SK-N-SH (cell line): ENCODE measurements around the gene TMEM163. TPM values are rescaled to one million over a fixed set of nuclear protein-coding genes. Genes with fewer than 3 reads are reported as not detected.

Source experiments
- CTCF ChIA-PET: fragments of 300-600, 350-600 bp; formaldehyde crosslinking; extraction: SDS; loops from one replicate; lab custom pipeline; 2021; lab: Yijun Ruan, JAX
- POLR2A ChIA-PET: fragments of 350-600 bp; sonication (Branson Sonifier 250); formaldehyde crosslinking; extraction: SDS; loops from one replicate; lab custom pipeline; 2020; ENCODE audit warnings: antibody characterized with exemption, inconsistent platforms; lab: Yijun Ruan, JAX
- DNase-seq: peaks from one replicate; pipeline ENCODE4 v3.0.0; 2012
- H2AFZ ChIP-seq: fragments of 200-600 bp; sonication (generic); 2 replicates; pipeline ENCODE4 v1.8.1; 2016; ENCODE audit warnings: antibody characterized with exemption, mild to moderate bottlenecking, low read depth
- H3F3A ChIP-seq: fragments of 200-600 bp; sonication (generic); replicated peaks from 2 replicates; pipeline ENCODE3; 2016; ENCODE audit warnings: antibody characterized with exemption, mild to moderate bottlenecking; ENCODE audit not compliant: insufficient read depth
- H3K27ac ChIP-seq, 2 experiments: fragments of 200-500 bp in 1 of 2; fragments of 200-600 bp in 1 of 2; sonication (Bioruptor generic) in 1 of 2; sonication (generic), shearing (Covaris generic) in 1 of 2; 2 replicates each; pipeline versions ENCODE4 v1.5.1 to v1.6.1; 2014 to 2016; ENCODE audit warnings: low read depth in 2 of 2, inconsistent platforms in 1 of 2, low read length in 1 of 2, mild to moderate bottlenecking in 1 of 2, mixed read lengths in 1 of 2
- H3K27me3 ChIP-seq: fragments of 200-600 bp; sonication (generic), shearing (Covaris generic); 2 replicates; pipeline ENCODE4 v1.6.1; 2016; ENCODE audit warnings: mixed run types; ENCODE audit not compliant: insufficient read depth
- H3K36me3 ChIP-seq, 2 experiments: fragments of 200-500 bp in 1 of 2; fragments of 200-600 bp in 1 of 2; sonication (Bioruptor generic) in 1 of 2; sonication (generic) in 1 of 2; replicated peaks in 1 of 2; 2 replicates each; pipeline versions ENCODE3 to v1.5.1; 2014 to 2016; ENCODE audit warnings: low read length in 1 of 2, mild to moderate bottlenecking in 1 of 2; ENCODE audit not compliant: insufficient read depth in 2 of 2, control insufficient read depth in 1 of 2
- H3K4me1 ChIP-seq, 2 experiments: fragments of 200-500 bp in 1 of 2; fragments of 200-600 bp in 1 of 2; sonication (Bioruptor generic) in 1 of 2; sonication (generic), shearing (Covaris generic) in 1 of 2; 2 replicates each; pipeline versions ENCODE4 v1.5.1 to v1.6.1; 2014 to 2016; ENCODE audit warnings: low read depth in 1 of 2, low read length in 1 of 2, mixed run types in 1 of 2; ENCODE audit not compliant: insufficient read depth in 2 of 2, control insufficient read depth in 1 of 2
- H3K4me2 ChIP-seq: fragments of 200-600 bp; sonication (generic), shearing (Covaris generic); 2 replicates; pipeline ENCODE4 v1.6.1; 2017; ENCODE audit warnings: mixed run types
- H3K4me3 ChIP-seq, 2 experiments: fragments of 200-500 bp in 1 of 2; fragments of 200-600 bp in 1 of 2; sonication (Bioruptor generic) in 1 of 2; sonication (generic), shearing (Covaris generic) in 1 of 2; 2 replicates each; pipeline versions ENCODE4 v1.5.1 to v1.8.1; 2014 to 2016; ENCODE audit warnings: low read depth in 2 of 2, inconsistent platforms in 1 of 2, low read length in 1 of 2, mild to moderate bottlenecking in 1 of 2, mixed read lengths in 1 of 2, moderate library complexity in 1 of 2
- H3K79me2 ChIP-seq: fragments of 200-600 bp; sonication (generic); 2 replicates; pipeline ENCODE4 v1.8.1; 2017; ENCODE audit warnings: mild to moderate bottlenecking; ENCODE audit not compliant: insufficient read depth
- H3K9ac ChIP-seq: fragments of 200-600 bp; sonication (generic); 2 replicates; pipeline ENCODE4 v1.6.1; 2017; ENCODE audit warnings: mixed run types
- H3K9me2 ChIP-seq: fragments of 200-600 bp; sonication (generic); 2 replicates; pipeline ENCODE4 v1.6.1; 2017; ENCODE audit warnings: mixed run types
- H3K9me3 ChIP-seq: fragments of 200-600 bp; sonication (generic); 2 replicates; pipeline ENCODE4 v1.6.1; 2017; ENCODE audit warnings: mixed run types, mild to moderate bottlenecking, moderate library complexity
- H4K20me1 ChIP-seq: fragments of 200-600 bp; sonication (generic); 2 replicates; pipeline ENCODE4 v1.6.1; 2017; ENCODE audit warnings: mild to moderate bottlenecking, mixed run types; ENCODE audit not compliant: insufficient read depth
- ELF1 ChIP-seq: IDR thresholded peaks from 2 replicates; pipeline ENCODE4 v1.4.0; 2012
- EP300 ChIP-seq, 2 experiments: IDR thresholded peaks; 2 replicates each; pipeline versions ENCODE4 v1.4.0 to v1.6.1; 2012; ENCODE audit warnings: borderline replicate concordance in 1 of 2, low read depth in 1 of 2, low read length in 1 of 2
- FOXJ3 ChIP-seq: sonication (generic); formaldehyde crosslinking; IDR thresholded peaks from 2 replicates; pipeline ENCODE4 v1.5.1; 2020; ENCODE audit warnings: mild to moderate bottlenecking, missing genetic modification reagents
- FOXM1 ChIP-seq: IDR thresholded peaks from 2 replicates; pipeline ENCODE4 v1.4.0; 2012; ENCODE audit warnings: low read depth, mild to moderate bottlenecking
- MXI1 ChIP-seq: IDR thresholded peaks from 2 replicates; pipeline ENCODE4 v1.6.1; 2012; ENCODE audit warnings: mild to moderate bottlenecking, low read depth, low read length, improper control_type of control experiment
- NFIC ChIP-seq: IDR thresholded peaks from 2 replicates; pipeline ENCODE4 v1.4.0; 2012; ENCODE audit warnings: borderline replicate concordance
- NRF1 ChIP-seq: IDR thresholded peaks from 2 replicates; pipeline ENCODE4 v1.6.1; 2012; ENCODE audit warnings: low read depth, mild to moderate bottlenecking, low read length
- PBX3 ChIP-seq: IDR thresholded peaks from 2 replicates; pipeline ENCODE4; 2012
- POLR2AphosphoS5 ChIP-seq: IDR thresholded peaks from 2 replicates; pipeline ENCODE4 v1.6.1; 2012; ENCODE audit warnings: low read depth, low read length
- RCOR1 ChIP-seq: fragments of 150-350 bp; IDR thresholded peaks from 2 replicates; pipeline ENCODE4 v1.6.1; 2017; ENCODE audit warnings: antibody characterized with exemption, low read length
- SMC3 ChIP-seq: IDR thresholded peaks from 2 replicates; pipeline ENCODE4 v1.6.1; 2012; ENCODE audit warnings: low read depth, low read length, improper control_type of control experiment
- TAF1 ChIP-seq: IDR thresholded peaks from 2 replicates; pipeline ENCODE4 v1.6.1; 2012; ENCODE audit warnings: low read depth, mild to moderate bottlenecking, low read length, moderate library complexity, borderline replicate concordance
- USF2 ChIP-seq: fragments of 150-350 bp; IDR thresholded peaks from 2 replicates; pipeline ENCODE4 v1.6.1; 2017; ENCODE audit warnings: antibody characterized with exemption, low read length, low read depth, borderline replicate concordance
- YY1 ChIP-seq: IDR thresholded peaks from 2 replicates; pipeline ENCODE4 v1.4.0; 2012; ENCODE audit warnings: low read depth, mild to moderate bottlenecking
- WGBS: methylation state at CpG from one replicate; pipeline ENCODE4 v1.1.6; 2017; ENCODE audit warnings: low lambda C conversion rate; 5-methylcytosine and 5-hydroxymethylcytosine counted together
- polyA plus RNA-seq, 3 experiments: library from polyadenylated mRNA; depleted of rRNA; stranded (reverse); fragments of >200 nt; gene quantifications; 2 replicates each; pipeline ENCODE4 v1.2.3, GENCODE V29; 2012
- TF ChIP-seq, protein P1 (sequence below): IDR thresholded peaks from 2 replicates; pipeline ENCODE4 v1.4.0; 2012; ENCODE audit warnings: low read depth
- TF ChIP-seq, protein P2 (sequence below): fragments of 200-600 bp; sonication (generic); IDR thresholded peaks from 2 replicates; pipeline ENCODE4 v1.6.1; 2017; ENCODE audit warnings: antibody characterized with exemption, mild to moderate bottlenecking, moderate library complexity

TMEM163 gene
- polyA plus RNA-seq, 1 of the 3 experiments (the other 2 are of a cell fraction), result not detected

- TF ChIP-seq, protein P1, sequence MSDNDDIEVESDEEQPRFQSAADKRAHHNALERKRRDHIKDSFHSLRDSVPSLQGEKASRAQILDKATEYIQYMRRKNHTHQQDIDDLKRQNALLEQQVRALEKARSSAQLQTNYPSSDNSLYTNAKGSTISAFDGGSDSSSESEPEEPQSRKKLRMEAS, result no peak
- TF ChIP-seq TAF1 (no peak), EP300 (IDR thresholded peaks at IDR 0.05; ENCODE audit: borderline replicate concordance in 1 of 2, low read depth in 1 of 2, low read length in 1 of 2) (no peak), FOXM1 (no peak), FOXJ3 (CRISPR knock-in tag) (no peak), PBX3 (no peak), SMC3 (no peak), POLR2AphosphoS5 (no peak), NRF1 (no peak)
These were observed 305.4 kb downstream of the TMEM163 start (continued) for GRCh38 chr2:134413430-134413829.

DNA sequence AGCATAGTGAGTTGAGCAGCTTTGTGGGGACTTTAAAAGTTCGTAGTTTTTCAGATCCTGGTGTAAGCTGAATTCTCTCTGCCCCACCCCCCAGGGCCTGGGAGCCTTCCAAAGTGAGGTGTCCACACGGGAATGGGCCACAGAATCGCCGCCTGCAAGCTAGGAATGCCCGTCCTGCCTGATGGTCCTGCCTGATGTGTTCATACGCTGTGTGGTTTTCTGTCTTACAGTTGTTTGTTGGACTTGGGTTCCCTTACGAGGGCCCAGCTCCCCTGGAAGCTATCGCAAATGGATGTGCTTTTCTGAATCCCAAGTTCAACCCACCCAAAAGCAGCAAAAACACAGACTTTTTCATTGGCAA is 306.2 kb downstream of the TMEM163 start:
- H3K4me3 ChIP-seq, result no peak overlapping the region
- POLR2A ChIA-PET, result interaction anchor here (1.2 to 2.5 kb wide), 4 partner anchors 36 to 293 kb away, joined by 3 to 27 read pairs (median 10); no protein-coding TSS in a partner anchor
- peaks cover 33 to 43% of the 10 kb centered on the region in 2 experiments for H3K4me1 ChIP-seq
- H3K36me3 ChIP-seq, result peaks cover 0 to 5% of the 10 kb centered on the region in 2 experiments
- peaks cover 5% of the 10 kb centered on the region for H3F3A ChIP-seq
- H3K79me2 ChIP-seq, result no peaks in the 10 kb centered on the region
- no peaks in the 10 kb centered on the region for H3K9me3 ChIP-seq
- H3K27me3 ChIP-seq, result no peaks in the 10 kb centered on the region
- DNase-seq, result no peak
- no peak overlapping the region for H3K4me2 ChIP-seq
- CTCF ChIA-PET, result interaction anchor here (0.6 to 8.7 kb wide), 74 partner anchors 8 to 529 kb away, joined by 3 to 175 read pairs (median 5); partner anchors contain the start of gene MGAT5
- H3K27ac ChIP-seq, result peak overlapping the region in 1 of 2 experiments; percentile 97; a peak in 2 of 4 replicates
- no peaks in the 10 kb centered on the region for H3K9me2 ChIP-seq
- H3K9ac ChIP-seq, result no peak overlapping the region
- 92% methylated on average over 8 of the region's 8 CpGs for WGBS
- H4K20me1 ChIP-seq, result no peaks in the 10 kb centered on the region
- no peak overlapping the region for H2AFZ ChIP-seq
- TF ChIP-seq RCOR1 (no peak), USF2 (no peak), MXI1 (no peak), TAF1 (no peak), YY1 (no peak), EP300 (IDR thresholded peaks at IDR 0.05; ENCODE audit: borderline replicate concordance in 1 of 2, low read depth in 1 of 2, low read length in 1 of 2) (no peak), ELF1 (no peak), NFIC (no peak)
- TF ChIP-seq, protein P2, sequence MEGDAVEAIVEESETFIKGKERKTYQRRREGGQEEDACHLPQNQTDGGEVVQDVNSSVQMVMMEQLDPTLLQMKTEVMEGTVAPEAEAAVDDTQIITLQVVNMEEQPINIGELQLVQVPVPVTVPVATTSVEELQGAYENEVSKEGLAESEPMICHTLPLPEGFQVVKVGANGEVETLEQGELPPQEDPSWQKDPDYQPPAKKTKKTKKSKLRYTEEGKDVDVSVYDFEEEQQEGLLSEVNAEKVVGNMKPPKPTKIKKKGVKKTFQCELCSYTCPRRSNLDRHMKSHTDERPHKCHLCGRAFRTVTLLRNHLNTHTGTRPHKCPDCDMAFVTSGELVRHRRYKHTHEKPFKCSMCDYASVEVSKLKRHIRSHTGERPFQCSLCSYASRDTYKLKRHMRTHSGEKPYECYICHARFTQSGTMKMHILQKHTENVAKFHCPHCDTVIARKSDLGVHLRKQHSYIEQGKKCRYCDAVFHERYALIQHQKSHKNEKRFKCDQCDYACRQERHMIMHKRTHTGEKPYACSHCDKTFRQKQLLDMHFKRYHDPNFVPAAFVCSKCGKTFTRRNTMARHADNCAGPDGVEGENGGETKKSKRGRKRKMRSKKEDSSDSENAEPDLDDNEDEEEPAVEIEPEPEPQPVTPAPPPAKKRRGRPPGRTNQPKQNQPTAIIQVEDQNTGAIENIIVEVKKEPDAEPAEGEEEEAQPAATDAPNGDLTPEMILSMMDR, result no peak
- TF ChIP-seq, protein P1, result no peak
